Measurements from ENCODE around the gene ZBTB22. TPM values are rescaled to one million over a fixed set of nuclear protein-coding genes. Genes with fewer than 3 reads are reported as not detected.

ZBTB22 gene
- total RNA-seq, 1 experiment from 2014 or later: 11.7 TPM

GRCh38 chr6:33367009-33367714 is 49.6 kb upstream of the ZBTB22 start:
- H3K4me2 ChIP-seq (ENCODE audit: low read length): no peak overlapping the region
- H3K9me2 ChIP-seq (ENCODE audit: insufficient read depth): no peaks in the 10 kb centered on the region
- intact Hi-C loops (cut with micrococcal nuclease): no loop called here
- H3K4me3 ChIP-seq (replicated peaks in 1 of 2; ENCODE audit: low read depth in 1 of 2, low read length in 2 of 2): no peak overlapping the region
- no TSS peak for BruUV-seq (replicated peaks)
- no peak overlapping the region for H2AFZ ChIP-seq (ENCODE audit: low read depth, low read length, poor library complexity, severe bottlenecking)
- H3K27ac ChIP-seq (ENCODE audit: low read depth, low read length): no peak overlapping the region
- H4K20me1 ChIP-seq (ENCODE audit: insufficient read depth): no peaks in the 10 kb centered on the region
- no peak for TF ChIP-seq SP1 (IDR thresholded peaks at IDR 0.05; ENCODE audit: low read depth)
- TF ChIP-seq REST (IDR thresholded peaks at IDR 0.05; ENCODE audit: low read depth): no peak
- TF ChIP-seq POLR2AphosphoS5 (IDR thresholded peaks at IDR 0.05; ENCODE audit: low read depth, low read length): no peak
- TF ChIP-seq ELF1 (IDR thresholded peaks at IDR 0.05; ENCODE audit: borderline replicate concordance, low read depth): no peak
- TF ChIP-seq CBX3 (IDR thresholded peaks at IDR 0.05; ENCODE audit: low read depth): no peak
- TF ChIP-seq CEBPB (IDR thresholded peaks at IDR 0.05; ENCODE audit: low read depth): no peak
- no peak for TF ChIP-seq RAD21 (IDR thresholded peaks at IDR 0.05; ENCODE audit: low read depth)
- TF ChIP-seq, protein P1, sequence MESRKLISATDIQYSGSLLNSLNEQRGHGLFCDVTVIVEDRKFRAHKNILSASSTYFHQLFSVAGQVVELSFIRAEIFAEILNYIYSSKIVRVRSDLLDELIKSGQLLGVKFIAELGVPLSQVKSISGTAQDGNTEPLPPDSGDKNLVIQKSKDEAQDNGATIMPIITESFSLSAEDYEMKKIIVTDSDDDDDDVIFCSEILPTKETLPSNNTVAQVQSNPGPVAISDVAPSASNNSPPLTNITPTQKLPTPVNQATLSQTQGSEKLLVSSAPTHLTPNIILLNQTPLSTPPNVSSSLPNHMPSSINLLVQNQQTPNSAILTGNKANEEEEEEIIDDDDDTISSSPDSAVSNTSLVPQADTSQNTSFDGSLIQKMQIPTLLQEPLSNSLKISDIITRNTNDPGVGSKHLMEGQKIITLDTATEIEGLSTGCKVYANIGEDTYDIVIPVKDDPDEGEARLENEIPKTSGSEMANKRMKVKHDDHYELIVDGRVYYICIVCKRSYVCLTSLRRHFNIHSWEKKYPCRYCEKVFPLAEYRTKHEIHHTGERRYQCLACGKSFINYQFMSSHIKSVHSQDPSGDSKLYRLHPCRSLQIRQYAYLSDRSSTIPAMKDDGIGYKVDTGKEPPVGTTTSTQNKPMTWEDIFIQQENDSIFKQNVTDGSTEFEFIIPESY (IDR thresholded peaks at IDR 0.05; ENCODE audit: extremely low read depth, insufficient replicate concordance, low read length): no peak
- no peak for TF ChIP-seq ZNF274 (IDR thresholded peaks at IDR 0.05; ENCODE audit: low read depth, low read length)
- H3K9ac ChIP-seq (ENCODE audit: low read length): no peak overlapping the region
- no peaks in the 10 kb centered on the region for H3K9me3 ChIP-seq (ENCODE audit: control insufficient read depth in 1 of 2, insufficient read depth in 1 of 2, low read depth in 1 of 2, low read length in 2 of 2)
- ChIA-PET POLR2A (no interaction called here), CTCF (interaction anchor here (1.0 kb wide), 1 partner anchor 24 kb away, joined by 3 read pairs; no protein-coding TSS in a partner anchor), RAD21 (ENCODE audit: low non-redundant PET in 1 of 2, low total read pairs in 2 of 2, uncharacterized antibody in 2 of 2, unreplicated experiment in 2 of 2) (no interaction called here)
- H3K36me3 ChIP-seq (ENCODE audit: control insufficient read depth in 1 of 2, insufficient read depth in 2 of 2, low read length in 2 of 2): no peaks in the 10 kb centered on the region
- H3K27me3 ChIP-seq (ENCODE audit: insufficient read depth, low read length): no peaks in the 10 kb centered on the region
- H3K4me1 ChIP-seq (ENCODE audit: control insufficient read depth in 1 of 2, insufficient read depth in 2 of 2, low read length in 2 of 2): peaks cover 7 to 12% of the 10 kb centered on the region in 2 experiments; a peak in 3 of 4 replicates
- no peaks in the 10 kb centered on the region for H3K79me2 ChIP-seq (ENCODE audit: insufficient read depth, low read length)
- DNase-seq (ENCODE audit: low read depth, low spot score) (no peak), ATAC-seq (no peak)
